Sigmoid colon (tissue), 4 donors: ENCODE data around the gene CEACAM8.

Source experiments
- CTCF ChIP-seq, 4 experiments: fragments of 450-650 bp in 3 of 4; fragments of 200-600 bp in 1 of 4; IDR thresholded peaks; one replicate each; pipeline ENCODE4 v1.5.1; 2016 to 2019; ENCODE audit warnings: antibody characterized with exemption in 4 of 4, mild to moderate bottlenecking in 3 of 4, moderate library complexity in 2 of 4
- POLR2AphosphoS5 ChIP-seq, 4 donors: sonication (generic); formaldehyde crosslinking; IDR thresholded peaks; one replicate each; pipeline ENCODE4 v1.6.1; 2017; ENCODE audit warnings: antibody characterized with exemption in 4 of 4

DNA sequence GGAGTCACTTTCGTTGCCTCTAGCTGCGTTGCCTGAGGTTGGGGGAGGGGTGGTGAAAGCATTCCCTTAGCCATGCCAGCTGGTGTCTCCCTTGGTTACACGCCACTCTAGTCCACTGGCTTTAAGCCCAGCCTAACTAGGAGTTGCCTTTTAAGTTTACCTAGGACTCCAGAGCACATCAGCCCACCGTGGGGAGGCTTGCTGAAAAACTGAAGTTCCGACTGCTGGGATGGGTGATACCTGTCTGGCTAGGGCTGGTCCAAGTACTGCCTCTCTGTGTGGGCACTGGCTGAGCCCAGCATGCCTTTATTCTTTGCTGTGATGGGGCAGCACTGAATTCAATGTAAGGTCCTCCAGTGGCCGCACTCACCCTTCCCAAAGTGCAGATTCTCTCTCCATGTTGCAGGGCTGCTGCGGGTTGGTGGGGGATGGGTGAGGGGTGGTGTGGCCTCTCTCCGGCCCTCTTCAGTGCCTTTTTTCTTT is 54.6 kb downstream of the CEACAM8 start:
- no peak for TF ChIP-seq POLR2AphosphoS5 (IDR thresholded peaks at IDR 0.05)
- TF ChIP-seq CTCF (IDR thresholded peaks at IDR 0.05) = no peak
